ENCODE results near the gene PHYKPL. TPM values are rescaled to one million over a fixed set of nuclear protein-coding genes. Genes with fewer than 3 reads are reported as not detected.
"Not testable (repeated sequence)": the region's sequence is repeated elsewhere in the genome, so short reads cannot be mapped to it uniquely, and the experiment has no call there.

Gene PHYKPL
- total RNA-seq, 1 experiment from 2014 or later: 59.0 TPM

GRCh38 chr5:178240341-178240741 lies 7.7 kb upstream of the PHYKPL start:
- no peak for DNase-seq (ENCODE audit: low spot score)

GRCh38 chr5:178239626-178240301 lies 7.2 kb upstream of the PHYKPL start:
- DNase-seq (ENCODE audit: low spot score): not testable (repeated sequence)

GRCh38 chr5:178238711-178239592 lies 6.3 kb upstream of the PHYKPL start:
- DNase-seq (ENCODE audit: low spot score): no peak

GRCh38 chr5:178238313-178238635 lies 5.7 kb upstream of the PHYKPL start:
- DNase-seq (ENCODE audit: low spot score): no peak

GRCh38 chr5:178237431-178238312 lies 5.1 kb upstream of the PHYKPL start:
- DNase-seq (ENCODE audit: low spot score): no peak

GRCh38 chr5:178236679-178237078 lies 4.1 kb upstream of the PHYKPL start:
- no peak for DNase-seq (ENCODE audit: low spot score)

GRCh38 chr5:178236126-178236525 lies 3.5 kb upstream of the PHYKPL start:
- DNase-seq (ENCODE audit: low spot score): no peak

- DNase-seq (ENCODE audit: low spot score): no peak
Measured at GRCh38 chr5:178235588-178235974, 3.0 kb upstream of the PHYKPL start.

- peak; percentile 77 for DNase-seq (ENCODE audit: low spot score)
Measured at GRCh38 chr5:178234750-178235587, 2.4 kb upstream of the PHYKPL start.

- no peak for DNase-seq (ENCODE audit: low spot score)
Measured at GRCh38 chr5:178234121-178234749, 1.6 kb upstream of the PHYKPL start.

- DNase-seq (ENCODE audit: low spot score): no peak
Measured at GRCh38 chr5:178232920-178233429, 373 bp upstream of the PHYKPL start.

- peak; percentile 30 for DNase-seq (ENCODE audit: low spot score)
Measured at GRCh38 chr5:178231539-178232123, 971 bp downstream of the PHYKPL start.

GRCh38 chr5:178230879-178231538 lies 1.6 kb downstream of the PHYKPL start:
- peak; percentile 29 for DNase-seq (ENCODE audit: low spot score)

GRCh38 chr5:178229861-178230260 lies 2.7 kb downstream of the PHYKPL start:
- no peak for DNase-seq (ENCODE audit: low spot score)

- not testable (repeated sequence) for DNase-seq (ENCODE audit: low spot score)
Measured at GRCh38 chr5:178229111-178229510, 3.5 kb downstream of the PHYKPL start.

- no peak for DNase-seq (ENCODE audit: low spot score)
Measured at GRCh38 chr5:178228609-178229008, 4.0 kb downstream of the PHYKPL start.

- DNase-seq (ENCODE audit: low spot score): no peak
Measured at GRCh38 chr5:178227929-178228328, 4.7 kb downstream of the PHYKPL start.

GRCh38 chr5:178227138-178227659 lies 5.4 kb downstream of the PHYKPL start:
- no peak for DNase-seq (ENCODE audit: low spot score)

- no peak for DNase-seq (ENCODE audit: low spot score)
Measured at GRCh38 chr5:178225174-178225573, 7.4 kb downstream of the PHYKPL start.

Measured in HT-29 (cell line).